Colon (tissue), 2 donors: Measurements from ENCODE around the gene ADCY2.

ENCODE experiments used
- FAIRE-seq: peaks from 2 replicates; lab custom pipeline; 2012; peaks lifted over from hg19 to GRCh38; lab: Jason Lieb, UNC
- donor health status: control.
- donor health status: control.

Gene ADCY2

DNA sequence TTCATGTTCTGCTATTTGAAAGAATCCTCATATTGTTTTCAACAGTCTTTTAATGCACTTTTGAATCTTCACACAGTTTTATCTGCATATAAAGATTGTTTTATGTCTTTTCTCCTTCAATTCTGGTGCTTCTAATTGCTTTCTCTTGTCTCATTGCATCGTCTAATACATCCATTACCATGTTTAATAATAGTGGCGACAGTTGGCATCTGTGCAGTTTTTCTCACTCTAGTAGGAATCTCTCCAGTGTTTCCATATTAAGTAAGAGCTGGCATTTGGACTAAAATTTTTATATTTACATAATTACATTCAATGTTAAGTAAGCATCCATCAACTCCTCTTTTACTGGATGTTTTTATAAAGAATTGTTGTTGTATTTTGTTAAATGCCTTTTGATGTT lies 49.9 kb downstream of the ADCY2 start:
- no peak for FAIRE-seq

- FAIRE-seq = no peak
These were observed 51.0 kb downstream of the ADCY2 start for GRCh38 chr5:7446913-7447312.

DNA sequence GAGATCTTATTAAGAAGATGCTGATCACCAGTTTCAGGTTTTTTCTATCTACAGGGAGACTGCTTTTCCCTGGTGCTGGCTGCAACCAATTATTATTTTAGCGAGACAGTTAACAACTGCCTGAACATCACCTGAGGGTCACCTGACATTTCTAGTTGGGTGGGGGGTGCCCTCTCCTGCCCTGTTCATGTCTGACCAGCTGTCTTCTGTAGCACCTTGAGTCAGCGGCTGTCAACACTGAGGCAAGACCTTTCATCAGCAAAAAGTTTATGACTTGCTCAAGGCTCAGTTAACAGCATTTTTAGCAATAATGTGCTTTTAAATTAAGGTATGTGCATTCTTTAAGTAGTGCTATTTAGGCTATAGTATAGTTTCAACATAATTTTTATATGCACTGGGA lies 58.0 kb downstream of the ADCY2 start:
- FAIRE-seq = no peak

DNA sequence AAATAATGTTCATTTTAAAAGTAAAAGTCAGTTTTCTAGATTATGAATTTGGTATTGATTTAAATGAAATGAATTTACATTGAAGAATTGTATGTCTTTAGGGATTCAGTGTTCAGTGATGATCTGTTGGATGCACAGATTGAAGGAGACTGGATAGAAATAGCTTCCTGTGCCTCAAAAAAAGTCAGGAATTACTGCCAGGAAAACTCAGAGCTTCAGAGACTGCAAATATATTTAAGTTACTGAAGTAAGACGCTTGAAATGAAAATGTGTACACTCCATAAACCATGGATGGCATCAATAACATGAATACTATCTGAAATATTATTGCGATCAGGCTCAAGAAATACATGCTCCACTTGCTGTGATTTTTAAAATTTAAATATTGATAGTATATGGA lies 60.3 kb downstream of the ADCY2 start:
- FAIRE-seq = no peak

GRCh38 chr5:7461371-7461770 lies 65.4 kb downstream of the ADCY2 start:
- no peak for FAIRE-seq

DNA sequence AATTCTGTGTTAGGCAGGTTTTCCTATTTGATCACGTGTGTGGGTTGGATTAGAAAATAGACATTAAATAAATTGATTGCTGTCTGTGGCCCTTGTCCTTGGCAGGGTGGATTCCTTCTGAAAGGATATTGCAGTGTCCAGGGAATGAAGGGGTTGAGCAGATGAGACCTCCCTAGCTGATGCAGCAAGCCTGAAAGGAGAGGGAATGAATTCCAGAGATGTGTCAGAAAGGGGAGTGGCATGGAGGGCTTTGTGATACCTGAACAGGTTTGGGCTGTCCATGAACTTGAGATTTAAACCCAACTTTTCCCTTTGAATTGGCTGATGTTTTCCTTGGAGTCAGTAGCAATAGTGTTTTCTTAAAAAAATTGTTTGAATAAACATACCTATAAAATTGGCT lies 66.8 kb downstream of the ADCY2 start:
- FAIRE-seq = no peak

- no peak for FAIRE-seq
These were observed 68.2 kb downstream of the ADCY2 start for GRCh38 chr5:7464182-7464581.

DNA sequence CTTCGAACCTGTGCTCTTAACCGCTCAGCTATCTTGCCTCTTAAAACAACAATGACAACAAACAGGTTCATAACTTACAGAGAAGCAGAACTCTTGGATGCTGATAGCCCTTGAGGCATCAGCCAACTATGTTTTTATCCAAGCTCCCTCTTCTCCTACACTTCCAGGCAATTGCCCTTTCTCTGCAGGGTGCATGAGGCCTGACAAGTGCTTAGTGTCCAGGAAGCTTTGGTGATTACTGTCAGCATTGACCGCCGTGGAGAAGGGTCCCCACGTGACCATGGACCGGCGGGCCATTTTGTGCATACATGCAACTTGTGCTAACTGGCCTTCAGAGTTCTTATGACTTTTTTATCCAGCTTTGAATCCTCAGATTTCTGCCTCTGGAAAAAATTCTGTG lies 71.2 kb downstream of the ADCY2 start:
- FAIRE-seq = no peak

DNA sequence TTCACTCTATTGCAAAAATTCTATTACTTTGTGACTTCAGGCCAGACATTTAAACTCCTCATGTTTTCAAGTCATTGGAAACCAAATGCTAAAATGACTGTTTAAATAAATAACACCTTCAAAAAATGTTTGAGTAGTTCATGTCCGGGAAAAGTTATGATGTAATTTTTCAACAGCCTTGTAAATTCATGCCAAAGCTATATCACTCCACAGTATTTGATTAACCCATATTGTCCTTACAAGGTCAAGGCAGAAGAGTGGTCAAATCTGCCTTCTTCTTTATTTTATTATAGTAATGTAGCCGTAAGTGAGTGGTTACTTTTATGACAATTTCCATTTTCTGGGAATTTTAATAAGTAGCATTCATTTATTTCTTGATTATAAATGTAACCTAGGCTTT lies 72.8 kb downstream of the ADCY2 start:
- no peak for FAIRE-seq

GRCh38 chr5:7471710-7472109 lies 75.8 kb downstream of the ADCY2 start:
- no peak for FAIRE-seq

DNA sequence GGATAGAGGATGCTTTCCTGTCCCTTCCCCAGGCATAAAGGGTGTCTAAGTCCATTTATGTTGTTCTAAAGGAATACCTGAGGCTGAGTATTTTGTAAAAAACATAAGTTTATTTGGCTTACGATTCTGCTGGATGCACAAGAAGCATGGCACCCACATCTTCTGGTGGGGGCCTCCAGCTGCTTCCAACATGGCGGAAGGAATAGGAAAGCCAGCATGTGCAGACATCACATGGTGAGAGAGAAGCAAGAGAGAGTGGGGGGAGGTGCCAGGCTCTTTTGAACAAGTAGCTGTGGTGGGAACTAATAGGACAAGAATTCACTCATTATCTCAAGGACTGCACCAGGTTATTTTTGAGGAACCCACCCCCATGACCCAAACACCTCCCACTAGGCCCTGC lies 77.2 kb downstream of the ADCY2 start:
- FAIRE-seq = no peak

- FAIRE-seq = no peak
These were observed 77.8 kb downstream of the ADCY2 start for GRCh38 chr5:7473668-7474215.

DNA sequence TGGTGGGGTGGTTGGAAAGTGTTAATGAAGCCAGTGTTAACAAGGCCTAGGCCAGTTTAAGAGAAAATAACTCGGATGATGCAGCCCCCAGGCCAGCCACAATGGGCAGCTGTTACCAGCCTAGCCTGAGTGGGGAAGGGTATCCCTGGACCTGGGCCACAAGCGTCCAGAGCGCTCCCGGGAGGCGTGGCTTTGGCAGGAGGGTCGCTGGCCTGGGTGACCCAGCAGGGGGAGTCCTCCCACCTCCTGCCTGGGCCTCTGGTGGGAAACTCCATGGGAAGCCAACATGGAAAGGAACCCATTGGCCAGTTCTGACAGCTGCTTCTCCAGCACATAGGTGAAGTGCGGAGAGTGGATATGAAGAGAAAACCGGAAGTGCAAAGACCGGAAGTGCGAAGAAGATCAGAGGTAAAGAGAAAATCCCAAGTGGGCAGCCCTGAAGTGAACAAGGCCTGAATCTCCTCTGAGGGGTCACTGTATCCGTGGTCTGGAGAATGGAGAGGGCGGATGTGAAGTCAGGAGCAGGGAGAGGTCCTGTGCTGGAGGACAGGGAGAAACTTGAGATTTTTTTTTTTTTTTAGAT lies 79.0 kb downstream of the ADCY2 start:
- FAIRE-seq = no peak

DNA sequence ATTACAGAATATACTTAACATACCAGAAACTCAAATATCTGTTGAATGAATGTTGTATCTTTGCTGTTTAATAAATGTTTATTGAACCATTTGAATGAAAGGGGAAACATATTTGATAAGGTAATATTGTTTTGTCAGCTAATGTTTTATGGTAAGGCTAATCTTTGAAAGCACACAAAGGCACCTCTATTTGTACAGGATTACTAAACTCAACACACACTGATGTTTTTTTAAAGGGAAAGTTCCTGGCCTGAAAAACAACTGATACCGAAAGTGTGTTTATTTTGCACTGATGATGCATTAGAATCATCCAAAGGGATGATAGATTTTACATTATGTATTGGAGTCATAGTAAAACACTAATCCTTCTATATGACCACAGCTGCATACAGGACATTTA lies 82.5 kb downstream of the ADCY2 start:
- FAIRE-seq = no peak

DNA sequence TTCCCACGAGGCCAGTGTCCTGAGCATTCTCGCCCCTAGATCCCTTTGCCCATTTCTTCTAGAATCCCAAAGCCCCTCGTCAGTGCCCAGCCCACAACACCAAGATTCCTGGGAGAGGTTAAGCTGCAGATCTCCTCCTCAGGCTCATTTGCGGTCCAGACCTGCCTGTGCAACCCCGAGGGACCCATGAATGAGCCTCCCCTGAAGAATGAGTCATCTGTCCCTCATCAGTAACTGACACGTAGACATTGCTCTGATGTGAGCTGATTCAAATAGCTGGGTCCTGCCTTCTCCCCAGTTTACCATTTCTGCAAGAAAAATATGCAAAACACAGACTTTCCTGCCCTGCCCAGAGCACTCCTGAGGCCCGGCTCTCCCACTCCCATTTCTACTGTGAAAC lies 92.8 kb downstream of the ADCY2 start:
- no peak for FAIRE-seq

GRCh38 chr5:7492371-7492770 lies 96.4 kb downstream of the ADCY2 start:
- FAIRE-seq = no peak

GRCh38 chr5:7493081-7493480 lies 97.1 kb downstream of the ADCY2 start:
- no peak for FAIRE-seq

GRCh38 chr5:7493622-7494021 lies 97.7 kb downstream of the ADCY2 start:
- FAIRE-seq = no peak

GRCh38 chr5:7494481-7495130 lies 98.7 kb downstream of the ADCY2 start:
- FAIRE-seq = no peak

DNA sequence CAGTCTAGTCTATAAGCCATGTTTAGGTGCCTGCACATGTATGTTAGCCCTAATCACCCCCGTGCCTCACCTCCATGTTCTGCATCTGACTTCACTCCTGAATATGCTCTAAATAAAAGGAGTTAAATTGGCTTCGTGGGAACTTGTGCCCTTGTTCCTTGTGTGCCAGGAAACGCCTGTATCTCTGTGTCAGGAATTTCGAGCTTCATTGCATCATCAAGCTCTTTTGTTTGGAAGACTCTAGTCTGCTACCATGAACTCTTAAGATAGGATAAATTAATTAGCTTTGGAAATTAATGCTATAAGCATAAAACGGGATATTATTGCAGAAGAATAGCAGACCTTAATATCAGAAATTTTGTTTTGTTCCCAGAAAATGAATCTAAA lies 99.2 kb downstream of the ADCY2 start:
- no peak for FAIRE-seq

GRCh38 chr5:7500256-7500655 lies 104.3 kb downstream of the ADCY2 start:
- no peak for FAIRE-seq

DNA sequence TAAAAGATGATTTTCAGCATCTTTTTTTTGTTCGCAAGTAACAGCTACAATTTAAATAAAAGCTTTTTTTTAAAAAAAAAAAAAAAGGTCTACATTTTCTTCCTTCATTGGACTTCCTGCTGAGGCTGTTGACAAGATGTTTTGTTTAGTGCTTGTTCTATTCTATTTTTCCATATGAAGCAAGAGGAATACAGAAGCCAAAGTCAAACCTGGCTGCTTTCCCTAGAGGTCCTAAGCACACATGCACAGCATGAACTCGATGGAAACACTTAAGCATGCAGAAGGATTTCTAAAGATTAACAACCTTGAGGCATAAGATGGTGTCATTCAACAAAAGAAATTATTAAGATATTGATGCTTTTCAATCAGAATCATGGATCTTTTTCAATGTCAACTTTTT lies 105.1 kb downstream of the ADCY2 start:
- FAIRE-seq = no peak

- FAIRE-seq = no peak
These were observed 107.6 kb downstream of the ADCY2 start for GRCh38 chr5:7503564-7503963.

GRCh38 chr5:7515284-7515914 lies 119.5 kb downstream of the ADCY2 start:
- no peak for FAIRE-seq
